SK-N-SH (cell line): ENCODE data around the gene TRIM47.

Experiments used
- RCOR1 ChIP-seq: fragments of 150-350 bp; IDR thresholded peaks from 2 replicates; pipeline ENCODE4 v1.6.1; 2017; ENCODE audit warnings: antibody characterized with exemption, low read length
- SIN3A ChIP-seq: IDR thresholded peaks from 2 replicates; pipeline ENCODE4 v1.6.1; 2012; ENCODE audit warnings: low read depth, mild to moderate bottlenecking, low read length, moderate library complexity, borderline replicate concordance
- TF ChIP-seq, protein P1 (sequence below): IDR thresholded peaks from 2 replicates; pipeline ENCODE4 v1.6.1; 2012; ENCODE audit warnings: mild to moderate bottlenecking, low read depth, low read length, moderate library complexity
- TF ChIP-seq, protein P2 (sequence below): fragments of 200-600 bp; sonication (generic); IDR thresholded peaks from 2 replicates; pipeline ENCODE4 v1.6.1; 2017; ENCODE audit warnings: antibody characterized with exemption, mild to moderate bottlenecking, moderate library complexity

DNA sequence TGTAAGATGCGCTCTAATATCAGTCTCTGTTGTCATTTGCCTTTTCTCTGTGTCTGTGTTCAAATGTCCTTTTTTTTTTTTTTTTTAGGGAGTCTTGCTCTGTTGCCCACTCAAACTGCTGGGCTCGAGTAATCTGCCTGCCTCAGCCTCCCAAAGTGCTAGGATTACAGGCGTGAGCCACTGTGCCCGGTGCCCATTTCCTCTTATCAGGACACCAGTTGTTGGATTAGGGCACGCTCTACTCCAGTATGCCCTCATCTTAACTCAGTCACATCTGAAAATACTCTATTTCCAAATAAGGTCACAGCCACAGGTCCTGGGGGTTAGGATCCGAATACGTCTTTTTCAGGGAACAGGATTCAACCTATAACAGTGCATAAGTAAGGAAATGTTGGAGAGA lies 1.9 kb upstream of the TRIM47 start:
- TF ChIP-seq, protein P1, sequence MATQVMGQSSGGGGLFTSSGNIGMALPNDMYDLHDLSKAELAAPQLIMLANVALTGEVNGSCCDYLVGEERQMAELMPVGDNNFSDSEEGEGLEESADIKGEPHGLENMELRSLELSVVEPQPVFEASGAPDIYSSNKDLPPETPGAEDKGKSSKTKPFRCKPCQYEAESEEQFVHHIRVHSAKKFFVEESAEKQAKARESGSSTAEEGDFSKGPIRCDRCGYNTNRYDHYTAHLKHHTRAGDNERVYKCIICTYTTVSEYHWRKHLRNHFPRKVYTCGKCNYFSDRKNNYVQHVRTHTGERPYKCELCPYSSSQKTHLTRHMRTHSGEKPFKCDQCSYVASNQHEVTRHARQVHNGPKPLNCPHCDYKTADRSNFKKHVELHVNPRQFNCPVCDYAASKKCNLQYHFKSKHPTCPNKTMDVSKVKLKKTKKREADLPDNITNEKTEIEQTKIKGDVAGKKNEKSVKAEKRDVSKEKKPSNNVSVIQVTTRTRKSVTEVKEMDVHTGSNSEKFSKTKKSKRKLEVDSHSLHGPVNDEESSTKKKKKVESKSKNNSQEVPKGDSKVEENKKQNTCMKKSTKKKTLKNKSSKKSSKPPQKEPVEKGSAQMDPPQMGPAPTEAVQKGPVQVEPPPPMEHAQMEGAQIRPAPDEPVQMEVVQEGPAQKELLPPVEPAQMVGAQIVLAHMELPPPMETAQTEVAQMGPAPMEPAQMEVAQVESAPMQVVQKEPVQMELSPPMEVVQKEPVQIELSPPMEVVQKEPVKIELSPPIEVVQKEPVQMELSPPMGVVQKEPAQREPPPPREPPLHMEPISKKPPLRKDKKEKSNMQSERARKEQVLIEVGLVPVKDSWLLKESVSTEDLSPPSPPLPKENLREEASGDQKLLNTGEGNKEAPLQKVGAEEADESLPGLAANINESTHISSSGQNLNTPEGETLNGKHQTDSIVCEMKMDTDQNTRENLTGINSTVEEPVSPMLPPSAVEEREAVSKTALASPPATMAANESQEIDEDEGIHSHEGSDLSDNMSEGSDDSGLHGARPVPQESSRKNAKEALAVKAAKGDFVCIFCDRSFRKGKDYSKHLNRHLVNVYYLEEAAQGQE, result no peak
- TF ChIP-seq SIN3A (no peak), RCOR1 (no peak)
- TF ChIP-seq, protein P2, sequence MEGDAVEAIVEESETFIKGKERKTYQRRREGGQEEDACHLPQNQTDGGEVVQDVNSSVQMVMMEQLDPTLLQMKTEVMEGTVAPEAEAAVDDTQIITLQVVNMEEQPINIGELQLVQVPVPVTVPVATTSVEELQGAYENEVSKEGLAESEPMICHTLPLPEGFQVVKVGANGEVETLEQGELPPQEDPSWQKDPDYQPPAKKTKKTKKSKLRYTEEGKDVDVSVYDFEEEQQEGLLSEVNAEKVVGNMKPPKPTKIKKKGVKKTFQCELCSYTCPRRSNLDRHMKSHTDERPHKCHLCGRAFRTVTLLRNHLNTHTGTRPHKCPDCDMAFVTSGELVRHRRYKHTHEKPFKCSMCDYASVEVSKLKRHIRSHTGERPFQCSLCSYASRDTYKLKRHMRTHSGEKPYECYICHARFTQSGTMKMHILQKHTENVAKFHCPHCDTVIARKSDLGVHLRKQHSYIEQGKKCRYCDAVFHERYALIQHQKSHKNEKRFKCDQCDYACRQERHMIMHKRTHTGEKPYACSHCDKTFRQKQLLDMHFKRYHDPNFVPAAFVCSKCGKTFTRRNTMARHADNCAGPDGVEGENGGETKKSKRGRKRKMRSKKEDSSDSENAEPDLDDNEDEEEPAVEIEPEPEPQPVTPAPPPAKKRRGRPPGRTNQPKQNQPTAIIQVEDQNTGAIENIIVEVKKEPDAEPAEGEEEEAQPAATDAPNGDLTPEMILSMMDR, result no peak
